GM19397 (cell line): ENCODE data around the gene APCDD1L.

Experiments
- ATAC-seq: cut with Tn5 transposase; IDR thresholded peaks from one replicate; pipeline ENCODE4 v1.9.1; 2021; ENCODE audit warnings: mild to moderate bottlenecking, moderate library complexity; ENCODE audit not compliant: unreplicated experiment

The APCDD1L gene

DNA sequence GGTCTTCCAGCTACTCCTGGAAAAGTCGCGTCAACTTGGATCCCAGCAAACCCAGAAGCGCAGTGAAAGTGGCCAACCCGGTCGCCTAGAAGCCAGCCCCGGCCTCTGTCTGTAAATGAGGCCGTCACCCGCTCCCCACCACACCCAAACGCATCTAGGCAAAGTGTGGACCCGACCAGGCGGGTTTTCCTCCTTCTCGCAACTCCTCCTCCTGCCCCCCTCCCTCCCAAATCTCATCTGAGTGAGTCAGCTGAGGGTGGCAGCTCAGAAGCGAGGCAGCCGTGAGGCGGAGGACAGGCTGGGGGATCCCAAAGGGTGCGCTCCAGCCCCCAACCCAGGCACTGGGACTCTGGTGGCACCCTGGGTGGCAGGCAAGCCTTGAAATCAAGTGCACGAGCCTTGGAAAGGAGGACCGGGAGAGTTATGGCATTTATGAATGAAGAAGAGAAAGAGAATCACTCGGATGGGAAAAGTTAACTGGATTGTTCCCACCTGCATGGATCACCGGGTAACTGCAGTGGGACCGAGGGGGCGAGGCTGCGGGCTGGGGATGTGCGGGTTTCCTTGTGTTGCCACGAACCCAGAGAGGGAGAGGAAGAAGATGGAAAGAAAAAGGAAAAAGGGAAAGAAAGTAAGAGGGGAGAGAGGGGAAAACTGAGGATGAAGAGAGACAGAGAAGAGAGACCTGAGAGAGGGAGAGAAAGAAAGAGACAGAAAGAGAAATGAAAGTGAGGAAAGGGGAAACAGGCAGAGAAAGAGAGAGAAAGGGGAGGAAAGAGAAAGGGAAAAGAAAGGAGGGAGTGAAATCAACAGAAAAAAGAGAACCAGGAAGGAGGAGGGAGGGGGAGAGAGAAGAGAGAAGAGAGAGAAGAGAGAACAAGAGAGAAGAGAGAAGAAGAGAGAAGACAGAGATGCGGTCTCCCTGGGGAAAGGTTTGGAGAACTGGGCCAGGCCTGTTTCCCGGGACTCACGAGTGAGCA lies at the start of gene APCDD1L:
Gene APCDD1L (minus strand): TSS at position 167 of the 980 bp plus-strand sequence. CDS start 692 bp downstream, outside the sequence.
- no peak for ATAC-seq

DNA sequence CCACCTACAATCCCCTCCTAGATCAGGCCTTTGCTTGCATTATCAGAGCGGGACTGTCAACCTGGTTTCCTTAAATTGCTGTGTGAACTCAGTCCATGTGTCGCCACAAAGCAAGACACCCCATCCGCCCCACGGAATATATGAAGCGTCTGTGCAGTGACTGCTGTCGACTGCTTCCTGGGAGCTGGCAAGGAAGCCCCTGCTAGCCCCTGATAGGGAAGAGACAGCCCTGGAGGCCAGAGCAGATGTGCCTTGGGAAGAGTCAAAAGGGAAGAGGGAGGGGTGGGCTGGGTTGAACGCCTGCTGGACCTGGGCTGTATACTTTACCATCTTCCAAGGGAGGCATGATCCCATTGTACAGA lies 44.1 kb upstream of the APCDD1L start:
- no peak for ATAC-seq

GRCh38 chr20:58558486-58559367 lies 43.5 kb upstream of the APCDD1L start:
- ATAC-seq = no peak

DNA sequence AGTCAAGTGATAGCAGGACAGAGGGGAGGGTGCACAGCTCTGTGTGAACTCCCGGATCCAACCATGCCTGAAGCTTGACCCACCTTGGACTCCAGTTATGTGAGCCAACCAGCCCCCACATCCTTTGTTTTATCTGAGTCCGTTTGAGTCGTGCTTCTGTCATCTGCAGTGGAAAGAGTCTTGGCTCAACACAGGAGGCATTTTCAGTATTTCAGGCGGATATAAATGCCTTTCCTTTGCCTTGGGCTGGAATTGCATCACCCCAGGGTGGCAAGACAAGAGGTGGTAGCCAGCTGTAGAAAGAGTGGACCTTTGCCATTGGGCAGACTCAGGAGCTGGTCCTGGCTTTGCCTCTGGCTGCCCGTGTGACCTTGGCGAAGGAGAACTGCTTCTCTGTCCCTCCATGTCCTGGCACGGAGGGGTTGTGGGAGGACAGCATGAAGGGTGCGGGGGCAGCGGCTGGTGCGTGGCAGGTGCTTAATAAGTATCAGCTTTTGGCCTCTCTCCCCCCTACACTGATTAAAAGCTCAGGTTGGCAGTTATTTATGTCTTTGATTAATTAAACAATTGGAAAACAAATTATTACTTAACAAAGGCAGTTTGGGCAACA lies 42.6 kb upstream of the APCDD1L start:
- no peak for ATAC-seq

GRCh38 chr20:58556961-58557360 lies 41.8 kb upstream of the APCDD1L start:
- ATAC-seq = no peak

DNA sequence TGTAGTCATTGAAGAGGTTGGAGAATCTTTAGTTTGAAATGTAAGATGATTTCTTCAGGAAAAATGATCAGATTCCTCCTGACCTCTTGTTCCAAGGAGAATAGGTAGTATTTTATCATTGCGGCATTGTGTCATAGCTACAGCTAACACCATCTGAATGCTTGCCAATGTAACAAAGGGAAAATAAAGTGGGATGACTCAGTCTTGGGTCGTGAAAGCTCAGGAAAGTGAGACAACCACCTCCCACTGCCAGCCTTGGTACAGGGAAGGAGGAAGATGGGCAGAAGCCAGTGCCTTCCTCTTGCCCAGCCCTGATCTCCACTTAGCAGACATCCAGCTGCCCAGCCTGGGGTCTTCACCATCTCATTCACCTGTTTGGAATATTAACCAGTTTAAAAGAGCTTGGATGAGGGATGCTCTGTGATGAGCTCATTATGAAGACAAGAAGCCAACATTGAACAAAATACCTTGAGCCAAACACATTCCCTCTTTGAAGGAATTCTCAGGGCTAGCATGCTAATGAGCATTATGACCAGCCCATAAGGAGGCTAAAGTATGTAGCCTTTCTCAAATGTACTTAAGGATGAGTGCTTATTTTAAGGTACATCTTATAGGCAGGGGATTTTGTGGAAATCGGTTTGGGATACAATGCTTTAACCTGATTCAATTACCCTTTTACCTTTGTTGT lies 40.0 kb upstream of the APCDD1L start:
- no peak for ATAC-seq

- ATAC-seq = no peak
Observed at GRCh38 chr20:58554541-58554940, 39.3 kb upstream of the APCDD1L start.

DNA sequence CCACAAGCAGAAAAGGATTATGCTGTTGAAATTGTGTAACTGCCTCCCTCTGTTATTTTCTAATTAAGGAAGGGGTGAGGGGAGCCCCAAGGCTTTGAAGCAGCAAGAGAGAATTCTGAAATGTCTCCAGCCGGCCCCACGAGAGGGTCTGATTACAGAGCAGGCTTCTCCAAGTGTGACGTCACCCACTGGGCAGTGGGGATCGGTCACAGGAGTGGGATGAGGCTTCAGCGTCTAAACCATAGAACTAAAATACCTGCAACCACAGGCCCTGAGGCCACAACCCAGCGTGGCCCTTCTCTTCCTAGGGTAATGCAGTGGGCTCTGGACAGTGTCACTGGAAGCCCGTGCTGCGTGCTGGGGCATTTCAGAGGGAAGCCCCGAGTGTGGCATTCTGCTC lies 38.6 kb upstream of the APCDD1L start:
- ATAC-seq = no peak

DNA sequence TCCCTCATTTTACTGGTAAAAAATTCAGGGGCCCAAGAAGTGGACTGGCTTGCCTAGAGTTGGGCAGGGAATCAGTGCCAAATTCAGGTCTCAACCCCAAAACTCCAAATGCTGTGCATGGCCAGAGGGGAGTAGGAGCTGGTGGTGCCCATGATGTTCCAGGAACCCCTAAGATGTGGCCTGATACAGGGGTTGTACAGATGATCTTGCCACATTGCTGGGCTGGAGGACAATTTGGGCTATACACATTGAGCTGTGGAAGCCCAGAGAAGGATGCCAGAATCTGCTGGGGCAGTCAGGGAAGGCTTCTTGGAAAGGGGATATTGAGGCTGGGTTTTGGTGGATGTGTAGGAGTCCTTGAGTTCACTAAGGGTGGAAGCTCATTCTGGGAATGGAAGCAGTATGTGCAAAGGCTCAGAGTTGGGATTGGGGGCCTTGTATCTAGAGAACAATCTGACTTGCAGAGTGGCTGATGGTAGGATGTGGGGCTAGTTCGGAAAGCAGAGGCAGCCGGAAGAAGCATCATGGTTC lies 38.0 kb upstream of the APCDD1L start:
- ATAC-seq = no peak

DNA sequence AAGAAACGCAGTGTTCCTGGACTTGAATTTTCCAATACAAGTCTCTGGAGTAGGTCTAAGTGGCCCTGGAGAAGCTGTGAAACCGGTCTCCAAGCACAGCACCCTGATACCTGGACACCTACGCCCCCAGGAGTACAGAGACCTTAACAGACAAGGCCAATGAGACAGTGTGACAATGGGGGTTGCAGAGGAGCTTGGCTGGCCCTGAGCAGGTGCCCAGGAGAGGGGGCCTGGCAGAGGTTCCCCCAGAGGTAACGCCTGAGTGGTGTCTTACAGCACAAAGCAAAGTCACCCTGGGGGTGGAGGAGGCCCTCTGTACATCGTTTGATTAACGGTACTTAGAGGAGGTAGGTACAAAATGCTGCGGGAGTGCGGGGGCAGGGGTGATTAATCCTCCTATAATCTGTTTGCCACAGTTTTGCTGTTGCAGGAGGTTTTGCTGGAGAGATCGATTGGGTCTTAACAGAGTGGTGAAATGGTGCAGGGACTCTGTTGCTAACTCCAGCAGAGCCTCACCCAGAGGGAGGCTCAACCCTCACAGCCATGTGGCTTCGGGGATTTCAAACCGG lies 37.3 kb upstream of the APCDD1L start:
- ATAC-seq = no peak

DNA sequence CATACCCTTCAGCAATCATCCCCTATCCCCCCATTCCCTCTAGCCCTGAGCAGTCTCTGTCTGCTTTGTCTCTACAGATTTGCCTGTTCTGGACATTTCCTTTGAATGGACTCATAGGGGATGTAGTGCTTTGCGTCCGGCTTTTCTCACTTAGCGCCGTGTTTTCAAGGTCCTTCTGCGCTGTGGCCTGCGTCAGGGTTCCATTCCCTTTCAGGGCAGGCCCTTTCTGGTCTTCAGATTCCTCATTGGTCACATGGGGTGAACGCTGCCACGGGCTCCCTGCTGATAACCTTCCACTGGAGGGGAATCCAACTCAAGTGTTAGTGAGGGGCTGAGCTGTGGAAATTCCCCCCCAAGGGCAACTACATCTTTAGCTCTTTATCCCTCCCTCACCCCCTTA lies 36.4 kb upstream of the APCDD1L start:
- no peak for ATAC-seq

DNA sequence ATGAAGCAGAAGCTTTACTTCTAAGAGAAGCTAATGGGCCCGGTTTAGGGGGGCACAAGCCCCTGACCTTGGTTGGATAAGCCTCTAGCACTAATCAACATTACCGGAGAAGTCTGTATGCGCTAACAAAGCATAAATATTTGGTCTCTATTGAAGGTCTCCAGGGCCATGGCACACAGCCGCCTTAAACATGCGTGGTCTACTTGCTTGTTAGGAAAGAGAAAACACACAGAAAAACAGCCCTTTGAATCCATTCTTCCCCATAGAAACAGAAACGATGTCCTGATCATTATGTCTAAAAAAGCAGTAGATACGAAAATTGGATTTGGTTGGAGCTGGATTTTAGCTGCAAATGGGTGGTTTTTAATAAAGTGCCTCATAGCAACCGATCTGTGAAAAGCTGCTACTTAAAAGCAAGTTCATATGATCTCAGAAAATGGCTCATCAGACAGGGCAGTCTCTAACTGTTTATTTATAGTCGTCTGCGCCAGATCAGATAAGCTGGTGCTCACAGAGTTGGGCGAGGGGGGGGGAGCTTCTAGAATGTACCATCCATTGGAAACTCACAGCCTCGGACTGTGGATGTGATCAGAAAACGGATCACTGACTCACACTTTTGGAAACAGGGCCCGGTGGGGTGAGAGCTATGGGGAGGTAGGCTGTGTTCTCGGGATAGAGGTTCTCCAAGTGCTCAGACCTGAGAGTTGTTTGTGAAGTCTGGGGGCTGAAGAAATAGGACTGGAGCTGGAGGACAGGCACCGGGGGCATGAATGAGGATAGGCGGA lies 35.3 kb upstream of the APCDD1L start:
- no peak for ATAC-seq

GRCh38 chr20:58549231-58550209 lies 34.3 kb upstream of the APCDD1L start:
- ATAC-seq = no peak

DNA sequence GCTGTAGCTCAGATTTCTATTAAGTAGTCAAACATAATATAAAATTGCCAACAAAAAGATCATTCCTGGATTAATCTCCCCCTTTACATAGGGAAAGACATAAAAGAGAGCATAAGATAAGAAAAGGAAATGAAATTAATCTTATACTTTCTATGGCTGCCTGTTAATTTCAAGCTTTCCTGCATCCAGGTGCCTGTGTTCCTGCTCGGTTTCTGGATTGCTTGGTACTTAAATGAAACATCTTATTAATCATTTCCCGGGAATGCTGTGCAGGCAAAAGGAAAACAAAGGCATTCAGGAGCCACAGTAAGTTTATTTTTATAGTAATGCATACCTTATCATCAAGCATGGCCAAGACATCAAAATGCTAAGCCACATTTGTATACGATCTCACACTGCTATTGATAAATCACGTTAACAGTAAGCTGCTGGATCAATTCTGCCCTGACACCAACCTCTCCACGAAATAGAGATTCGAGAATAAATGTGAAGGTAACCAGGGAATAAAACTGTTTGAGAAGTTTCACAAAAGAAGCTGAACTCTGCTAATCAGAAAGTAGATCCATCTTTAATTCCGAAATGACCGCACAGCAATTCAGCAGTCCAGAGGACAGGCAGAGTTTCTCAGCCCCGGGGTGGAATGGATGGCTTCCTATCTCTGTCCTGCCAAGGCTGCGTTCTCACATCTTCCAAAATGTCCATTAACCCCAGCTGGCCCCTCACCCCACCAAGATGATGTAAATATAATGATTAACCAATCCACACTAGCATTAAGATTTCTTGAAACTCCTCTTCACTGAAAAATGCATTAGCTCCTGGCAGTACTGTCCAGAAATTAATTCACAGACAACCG lies 32.6 kb upstream of the APCDD1L start:
- no peak for ATAC-seq

DNA sequence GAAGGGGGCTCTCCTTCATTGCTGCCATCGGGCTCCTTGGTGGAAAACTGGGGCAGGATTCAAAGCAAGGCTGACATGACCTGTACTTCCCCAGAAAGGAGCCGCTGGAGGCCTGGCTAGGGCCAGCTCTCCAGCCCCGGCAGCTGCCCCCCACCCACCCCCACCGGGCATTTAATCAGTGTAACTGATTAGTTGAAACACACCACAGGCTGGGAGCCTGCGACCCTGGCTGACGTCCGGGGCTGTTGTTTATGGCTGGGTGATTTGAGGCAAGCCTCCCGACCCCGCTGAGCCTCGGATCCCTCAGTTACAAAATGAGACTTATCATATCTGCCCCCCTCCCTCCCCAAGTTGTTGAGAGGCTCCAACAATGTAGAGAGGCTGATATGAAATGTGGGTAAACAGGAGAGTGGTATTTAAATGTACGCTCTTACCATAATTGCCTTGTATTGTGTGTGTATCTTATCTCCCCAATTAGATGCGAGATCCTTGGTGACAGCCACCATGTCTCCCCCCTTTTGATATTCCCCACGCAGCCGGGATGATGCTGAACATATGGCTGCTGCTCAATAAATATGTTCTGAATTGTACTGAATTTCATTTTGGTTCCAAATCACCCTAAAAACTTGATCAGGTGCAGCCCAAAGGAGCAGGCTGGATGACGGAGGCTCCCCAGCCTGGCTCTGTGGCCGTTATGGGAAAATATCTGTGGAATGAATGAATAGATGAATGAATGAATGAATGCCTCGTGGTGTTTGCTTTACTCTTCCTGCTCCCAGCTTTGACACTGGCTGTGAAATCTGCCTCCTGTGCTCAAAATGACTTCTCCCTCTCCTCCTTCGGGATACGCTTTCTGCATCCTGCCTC lies 31.8 kb upstream of the APCDD1L start:
- ATAC-seq = no peak

DNA sequence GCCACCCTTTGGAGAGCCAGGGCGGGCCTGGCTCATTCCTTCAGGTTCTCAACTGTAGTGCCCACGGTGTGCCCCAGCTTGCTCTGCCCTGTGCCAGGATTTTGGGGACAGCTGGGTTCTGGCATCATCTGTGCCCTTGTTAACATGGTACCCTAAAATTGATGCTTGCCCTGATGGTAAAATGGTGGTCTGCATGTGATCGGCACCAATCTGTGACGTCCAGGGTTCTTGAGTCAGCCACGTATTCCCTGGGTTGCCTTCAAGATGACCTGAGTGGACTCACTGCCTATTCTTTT lies 31.2 kb upstream of the APCDD1L start:
- ATAC-seq = no peak
